GM23338 (cell line): ENCODE measurements around the gene RELL2. TPM values are rescaled to one million over a fixed set of nuclear protein-coding genes. Genes with fewer than 3 reads are reported as not detected.

Experiments used
- JUNB ChIP-seq: IDR thresholded peaks from one replicate; pipeline ENCODE4 v1.6.1; 2016; ENCODE audit warnings: antibody characterized with exemption; ENCODE audit not compliant: unreplicated experiment
- ZNF331 ChIP-seq: fragments of 250-450 bp; sonication (Bioruptor Pico); IDR thresholded peaks from 2 replicates; pipeline ENCODE4 v1.5.0; 2020; ENCODE audit warnings: low read depth, mild to moderate bottlenecking, moderate library complexity
- polyA plus RNA-seq: library from polyadenylated mRNA; unstranded; fragments of >200 nt; fragmentation: Nextera tagmentation; extraction: Ambion mirVana; gene quantifications from 2 replicates; pipeline ENCODE4 v1.2.1, GENCODE V29; 2016
- small RNA-seq: library from RNA; depleted of rRNA; stranded (forward); fragments of <200 nt; gene quantifications from one replicate; pipeline ENCODE3, GENCODE V24; 2014; ENCODE audit warnings: low replicate concordance
- total RNA-seq: library from RNA; depleted of rRNA; stranded (reverse); fragments of >200 nt; shearing (Covaris generic); gene quantifications from 2 replicates; pipeline ENCODE4 v1.2.3, GENCODE V29; 2014; rRNA removed
- TF ChIP-seq, protein P1 (sequence below): IDR thresholded peaks from 2 replicates; pipeline ENCODE4 v1.6.1; 2016; ENCODE audit warnings: antibody characterized with exemption
- TF ChIP-seq, protein P2 (sequence below): IDR thresholded peaks from one replicate; pipeline ENCODE4 v1.6.1; 2018; ENCODE audit warnings: antibody characterized with exemption; ENCODE audit not compliant: unreplicated experiment

The RELL2 gene
- total and polyA plus RNA-seq, 2 experiments from 2014 or later: 20.4 to 30.6 TPM

DNA sequence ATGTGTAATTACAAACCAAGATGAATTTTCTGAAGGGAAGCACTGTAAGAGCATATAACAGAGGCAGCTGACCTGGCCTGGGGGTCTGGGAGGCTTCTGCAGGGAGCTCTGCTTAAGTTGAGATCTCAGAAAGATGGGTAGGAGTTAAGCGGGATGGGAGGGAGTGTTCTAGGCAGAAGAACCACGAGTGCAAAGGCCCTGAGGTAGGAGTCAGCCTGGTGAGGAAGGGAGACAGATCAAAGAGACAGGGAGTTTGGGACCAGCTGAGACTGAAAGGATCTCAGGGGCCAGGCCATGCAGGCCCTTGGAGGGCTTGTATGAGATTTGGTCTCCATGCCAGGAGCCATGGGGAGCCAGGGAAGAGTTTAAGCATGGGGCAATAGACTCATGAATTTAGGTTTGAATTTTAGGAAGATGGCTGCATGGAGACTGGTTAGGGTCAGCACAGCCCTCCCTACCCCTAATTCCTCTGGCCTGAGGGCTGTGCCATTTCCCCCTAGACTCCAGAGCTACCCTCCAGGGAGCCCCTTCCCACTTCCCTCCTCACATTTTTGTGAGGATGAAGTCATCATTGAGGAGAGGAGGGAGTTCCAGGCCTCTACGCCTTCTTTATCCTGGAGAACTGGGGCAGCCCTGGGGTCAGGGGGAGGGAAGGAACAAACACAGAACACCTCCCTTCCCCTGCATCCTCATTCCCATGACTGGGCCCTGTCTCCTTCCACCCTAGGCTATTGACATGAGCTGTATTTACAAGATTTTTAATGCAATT, 50.0 kb downstream of the RELL2 start (continued):
- TF ChIP-seq, protein P1, sequence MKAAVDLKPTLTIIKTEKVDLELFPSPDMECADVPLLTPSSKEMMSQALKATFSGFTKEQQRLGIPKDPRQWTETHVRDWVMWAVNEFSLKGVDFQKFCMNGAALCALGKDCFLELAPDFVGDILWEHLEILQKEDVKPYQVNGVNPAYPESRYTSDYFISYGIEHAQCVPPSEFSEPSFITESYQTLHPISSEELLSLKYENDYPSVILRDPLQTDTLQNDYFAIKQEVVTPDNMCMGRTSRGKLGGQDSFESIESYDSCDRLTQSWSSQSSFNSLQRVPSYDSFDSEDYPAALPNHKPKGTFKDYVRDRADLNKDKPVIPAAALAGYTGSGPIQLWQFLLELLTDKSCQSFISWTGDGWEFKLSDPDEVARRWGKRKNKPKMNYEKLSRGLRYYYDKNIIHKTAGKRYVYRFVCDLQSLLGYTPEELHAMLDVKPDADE: no peak
- TF ChIP-seq, protein P2, sequence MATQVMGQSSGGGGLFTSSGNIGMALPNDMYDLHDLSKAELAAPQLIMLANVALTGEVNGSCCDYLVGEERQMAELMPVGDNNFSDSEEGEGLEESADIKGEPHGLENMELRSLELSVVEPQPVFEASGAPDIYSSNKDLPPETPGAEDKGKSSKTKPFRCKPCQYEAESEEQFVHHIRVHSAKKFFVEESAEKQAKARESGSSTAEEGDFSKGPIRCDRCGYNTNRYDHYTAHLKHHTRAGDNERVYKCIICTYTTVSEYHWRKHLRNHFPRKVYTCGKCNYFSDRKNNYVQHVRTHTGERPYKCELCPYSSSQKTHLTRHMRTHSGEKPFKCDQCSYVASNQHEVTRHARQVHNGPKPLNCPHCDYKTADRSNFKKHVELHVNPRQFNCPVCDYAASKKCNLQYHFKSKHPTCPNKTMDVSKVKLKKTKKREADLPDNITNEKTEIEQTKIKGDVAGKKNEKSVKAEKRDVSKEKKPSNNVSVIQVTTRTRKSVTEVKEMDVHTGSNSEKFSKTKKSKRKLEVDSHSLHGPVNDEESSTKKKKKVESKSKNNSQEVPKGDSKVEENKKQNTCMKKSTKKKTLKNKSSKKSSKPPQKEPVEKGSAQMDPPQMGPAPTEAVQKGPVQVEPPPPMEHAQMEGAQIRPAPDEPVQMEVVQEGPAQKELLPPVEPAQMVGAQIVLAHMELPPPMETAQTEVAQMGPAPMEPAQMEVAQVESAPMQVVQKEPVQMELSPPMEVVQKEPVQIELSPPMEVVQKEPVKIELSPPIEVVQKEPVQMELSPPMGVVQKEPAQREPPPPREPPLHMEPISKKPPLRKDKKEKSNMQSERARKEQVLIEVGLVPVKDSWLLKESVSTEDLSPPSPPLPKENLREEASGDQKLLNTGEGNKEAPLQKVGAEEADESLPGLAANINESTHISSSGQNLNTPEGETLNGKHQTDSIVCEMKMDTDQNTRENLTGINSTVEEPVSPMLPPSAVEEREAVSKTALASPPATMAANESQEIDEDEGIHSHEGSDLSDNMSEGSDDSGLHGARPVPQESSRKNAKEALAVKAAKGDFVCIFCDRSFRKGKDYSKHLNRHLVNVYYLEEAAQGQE: no peak
- TF ChIP-seq ZNF331 (CRISPR knock-in tag) (no peak), JUNB (no peak)

Small RNA genes within 50 kb of the gene (small RNA-seq; reads per million reads assigned to genes)
- gene RPS27AP10: not detected

Other genes with a start within 250 kb of the RELL2 start
- 13.0 and 16.6 TPM in 2 replicates for gene PCDHGB4, start 249.3 kb upstream of the RELL2 start, total RNA-seq
- 3.0 and 3.5 TPM in 2 replicates for gene PCDHGB4, start 249.3 kb upstream of the RELL2 start, polyA plus RNA-seq
- gene PCDHGA8, start 244.4 kb upstream of the RELL2 start, total RNA-seq: 4.6 and 5.3 TPM in 2 replicates
- gene PCDHGA8, start 244.4 kb upstream of the RELL2 start, polyA plus RNA-seq: 0.70 and 1.1 TPM in 2 replicates
- 15.7 and 18.5 TPM in 2 replicates for gene PCDHGB5, start 239.1 kb upstream of the RELL2 start, total RNA-seq
- 1.7 and 2.5 TPM in 2 replicates for gene PCDHGB5, start 239.1 kb upstream of the RELL2 start, polyA plus RNA-seq
- gene PCDHGA9, start 234.2 kb upstream of the RELL2 start, total RNA-seq: 5.5 and 7.8 TPM in 2 replicates
- 0.50 and 0.54 TPM in 2 replicates for gene PCDHGA9, start 234.2 kb upstream of the RELL2 start, polyA plus RNA-seq
- 7.1 and 8.1 TPM in 2 replicates for gene PCDHGB6, start 229.0 kb upstream of the RELL2 start, total RNA-seq
- gene PCDHGB6, start 229.0 kb upstream of the RELL2 start, polyA plus RNA-seq: 1.6 and 2.8 TPM in 2 replicates
- gene PCDHGA10, start 224.0 kb upstream of the RELL2 start, total RNA-seq: 3.4 and 6.5 TPM in 2 replicates
- gene PCDHGA10, start 224.0 kb upstream of the RELL2 start, polyA plus RNA-seq: 1.6 and 2.1 TPM in 2 replicates
- 5.8 and 11.7 TPM in 2 replicates for gene PCDHGB7, start 219.3 kb upstream of the RELL2 start, total RNA-seq
- 0.94 and 1.4 TPM in 2 replicates for gene PCDHGB7, start 219.3 kb upstream of the RELL2 start, polyA plus RNA-seq
- gene PCDHGA11, start 215.9 kb upstream of the RELL2 start, total RNA-seq: 8.9 and 10.7 TPM in 2 replicates
- gene PCDHGA11, start 215.9 kb upstream of the RELL2 start, polyA plus RNA-seq: 2.3 and 3.0 TPM in 2 replicates
- 3.3 and 3.5 TPM in 2 replicates for gene PCDHGA12, start 206.5 kb upstream of the RELL2 start, total RNA-seq
- gene PCDHGA12, start 206.5 kb upstream of the RELL2 start, polyA plus RNA-seq: 0.68 TPM in 2 replicates
- 12.9 and 13.3 TPM in 2 replicates for gene PCDHGC3, start 161.0 kb upstream of the RELL2 start, total RNA-seq
- gene PCDHGC3, start 161.0 kb upstream of the RELL2 start, polyA plus RNA-seq: 13.8 and 14.4 TPM in 2 replicates
- gene PCDHGC4, start 152.0 kb upstream of the RELL2 start, total RNA-seq: 2.3 and 3.0 TPM in 2 replicates
- gene PCDHGC4, start 152.0 kb upstream of the RELL2 start, polyA plus RNA-seq: 0.31 TPM in 1 of 2 replicates, not detected in the other
- 0.54 and 1.5 TPM in 2 replicates for gene PCDHGC5, start 147.9 kb upstream of the RELL2 start, total RNA-seq
- gene PCDHGC5, start 147.9 kb upstream of the RELL2 start, polyA plus RNA-seq: 0.16 TPM in 1 of 2 replicates, not detected in the other
- 97.0 and 104 TPM in 2 replicates for gene DIAPH1, start 18.0 kb upstream of the RELL2 start, total RNA-seq
- 42.9 and 43.5 TPM in 2 replicates for gene DIAPH1, start 18.0 kb upstream of the RELL2 start, polyA plus RNA-seq
- gene HDAC3, start 148 bp upstream of the RELL2 start, total RNA-seq: 74.6 and 90.0 TPM in 2 replicates
- gene HDAC3, start 148 bp upstream of the RELL2 start, polyA plus RNA-seq: 59.2 and 59.3 TPM in 2 replicates
- 28.7 and 46.6 TPM in 2 replicates for gene FCHSD1, start 14.4 kb downstream of the RELL2 start, total RNA-seq
- 17.9 and 24.7 TPM in 2 replicates for gene FCHSD1, start 14.4 kb downstream of the RELL2 start, polyA plus RNA-seq
- 32.8 and 33.2 TPM in 2 replicates for gene ARAP3, start 45.2 kb downstream of the RELL2 start, total RNA-seq
- 18.4 and 21.5 TPM in 2 replicates for gene ARAP3, start 45.2 kb downstream of the RELL2 start, polyA plus RNA-seq
- 155 and 183 TPM in 2 replicates for gene PCDH1, start 241.4 kb downstream of the RELL2 start, total RNA-seq
- 26.2 and 27.8 TPM in 2 replicates for gene PCDH1, start 241.4 kb downstream of the RELL2 start, polyA plus RNA-seq